Activated T-helper 17 cell treated with anti-CD3 and anti-CD28 coated beads, Interleukin-2, amount 50 U/mL, for 72 hours (primary cell): ENCODE data around the gene NWD2. TPM values are rescaled to one million over a fixed set of nuclear protein-coding genes. Genes with fewer than 3 reads are reported as not detected.

Source experiments
- ATAC-seq: fragments of 150-1000 bp; cut with Tn5 transposase; replicated peaks from 2 replicates; pipeline ENCODE4 v1.10.0; 2021; ENCODE audit warnings: mild to moderate bottlenecking, moderate library complexity
- H3K27ac Mint-ChIP-seq: one replicate; pipeline ENCODE4 v1.8.0; 2022; ENCODE audit warnings: mixed read lengths
- H3K27me3 Mint-ChIP-seq: one replicate; pipeline ENCODE4 v1.8.0; 2022; ENCODE audit warnings: mixed read lengths
- H3K36me3 Mint-ChIP-seq: one replicate; pipeline ENCODE4 v1.8.0; 2022; ENCODE audit warnings: low read depth, mild to moderate bottlenecking, mixed read lengths
- H3K4me1 Mint-ChIP-seq: one replicate; pipeline ENCODE4 v1.8.0; 2022; ENCODE audit warnings: mixed read lengths
- H3K4me3 Mint-ChIP-seq: one replicate; pipeline ENCODE4 v1.8.0; 2022; ENCODE audit warnings: mild to moderate bottlenecking, mixed read lengths
- H3K9me3 Mint-ChIP-seq: one replicate; pipeline ENCODE4 v1.8.0; 2022; ENCODE audit warnings: mixed read lengths
- total RNA-seq, 2 donors: library from RNA; stranded (reverse); gene quantifications; one replicate each; pipeline ENCODE4 v1.2.3, GENCODE V29; 2022

NWD2 gene
- total RNA-seq, 2 donors from 2014 or later, result not detected

GRCh38 chr4:37243722-37244582, 591 bp upstream of the NWD2 start:
- peaks cover 41% of the 10 kb centered on the region for H3K27me3 Mint-ChIP-seq
- no peak for ATAC-seq
- H3K36me3 Mint-ChIP-seq, result no peaks in the 10 kb centered on the region
- H3K9me3 Mint-ChIP-seq, result no peaks in the 10 kb centered on the region
- no peak overlapping the region for H3K4me3 Mint-ChIP-seq
- no peak overlapping the region for H3K27ac Mint-ChIP-seq
- no peaks in the 10 kb centered on the region for H3K4me1 Mint-ChIP-seq

DNA sequence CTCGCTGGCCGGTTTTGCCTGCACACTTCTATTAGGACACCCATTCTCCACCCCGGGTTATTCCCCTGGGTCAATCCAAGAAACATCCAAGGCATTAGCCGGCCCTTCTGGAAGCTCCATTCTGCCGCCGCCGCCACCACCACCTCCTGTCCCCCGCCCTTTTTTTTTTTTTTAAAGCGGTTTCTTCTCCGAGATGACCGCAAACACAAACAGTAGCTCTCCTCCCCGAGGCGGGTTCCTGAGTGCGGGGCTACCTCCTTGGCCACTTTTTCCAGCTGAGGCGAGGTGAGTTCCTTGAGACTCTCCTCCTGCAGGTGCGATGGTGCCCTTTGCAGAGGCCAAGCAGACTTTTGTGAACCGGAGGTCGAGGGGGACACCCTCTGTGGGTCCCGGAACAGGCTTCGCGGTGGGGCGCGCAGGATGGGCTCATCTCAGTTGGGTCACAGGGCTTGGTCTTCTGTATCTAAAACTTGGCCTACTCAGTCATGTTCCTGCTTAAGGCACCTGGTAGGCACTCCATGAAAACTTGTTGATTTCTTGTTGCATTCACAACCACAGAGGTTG, 930 bp downstream of the NWD2 start:
- Mint-ChIP-seq H3K4me3 (no peak overlapping the region), H3K36me3 (no peaks in the 10 kb centered on the region), H3K9me3 (no peaks in the 10 kb centered on the region), H3K4me1 (no peaks in the 10 kb centered on the region), H3K27ac (no peak overlapping the region), H3K27me3 (peaks cover 39% of the 10 kb centered on the region)
- no peak for ATAC-seq

- ATAC-seq, result no peak
- Mint-ChIP-seq H3K4me3 (no peak overlapping the region), H3K9me3 (no peaks in the 10 kb centered on the region), H3K36me3 (no peaks in the 10 kb centered on the region), H3K27me3 (peaks cover 35% of the 10 kb centered on the region), H3K27ac (no peak overlapping the region), H3K4me1 (no peaks in the 10 kb centered on the region)
Observed at GRCh38 chr4:37246891-37247290, 2.3 kb downstream of the NWD2 start.

DNA sequence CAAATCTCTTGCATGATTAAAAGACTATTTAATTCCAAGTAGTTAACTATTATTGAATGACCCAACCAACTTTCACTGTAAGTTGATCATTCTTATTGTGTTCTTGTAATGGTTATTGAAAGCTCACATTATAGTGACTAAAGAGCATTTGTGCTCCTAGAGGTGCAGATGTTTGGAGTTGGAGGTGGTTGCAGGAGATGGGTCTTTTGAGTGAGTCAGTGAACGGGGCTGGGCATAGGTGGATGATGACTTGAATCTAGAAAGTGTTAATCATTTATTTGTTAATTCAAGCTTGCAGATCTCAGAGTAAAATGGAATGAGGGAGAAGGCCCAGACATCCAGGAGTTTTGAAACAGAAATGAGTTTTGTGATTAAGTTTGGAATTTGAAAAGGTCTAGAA, 13.7 kb downstream of the NWD2 start:
- Mint-ChIP-seq H3K4me3 (no peak overlapping the region), H3K9me3 (no peaks in the 10 kb centered on the region), H3K36me3 (no peaks in the 10 kb centered on the region), H3K27me3 (peaks cover 8% of the 10 kb centered on the region), H3K27ac (no peak overlapping the region), H3K4me1 (no peaks in the 10 kb centered on the region)
- no peak for ATAC-seq

- peaks cover 17% of the 10 kb centered on the region for H3K27me3 Mint-ChIP-seq
- H3K9me3 Mint-ChIP-seq, result peaks cover 5% of the 10 kb centered on the region
- no peak for ATAC-seq
- no peaks in the 10 kb centered on the region for H3K36me3 Mint-ChIP-seq
- no peak overlapping the region for H3K27ac Mint-ChIP-seq
- no peak overlapping the region for H3K4me3 Mint-ChIP-seq
- no peaks in the 10 kb centered on the region for H3K4me1 Mint-ChIP-seq
Observed at GRCh38 chr4:37268319-37268718, 23.8 kb downstream of the NWD2 start.

DNA sequence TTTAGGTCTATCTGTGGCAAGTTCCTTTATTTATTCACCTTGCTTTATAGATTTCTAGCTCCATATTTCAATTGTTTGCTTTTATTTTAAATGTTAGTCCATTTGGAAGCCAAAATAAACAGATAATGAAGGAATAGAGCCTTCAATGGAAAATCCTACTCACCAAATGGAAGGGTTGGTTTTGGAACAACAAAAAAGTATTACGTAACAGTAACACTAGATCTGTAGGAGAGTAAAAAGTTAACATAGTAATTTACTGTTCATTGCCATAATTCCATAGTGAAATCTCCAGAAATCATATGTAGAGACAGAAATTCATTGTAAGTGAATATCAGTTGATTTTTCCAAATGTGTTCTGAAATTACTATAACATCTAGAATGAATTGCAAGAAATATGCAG, 34.6 kb downstream of the NWD2 start:
- Mint-ChIP-seq H3K9me3 (peaks cover 5% of the 10 kb centered on the region), H3K4me1 (no peaks in the 10 kb centered on the region), H3K36me3 (no peaks in the 10 kb centered on the region), H3K27ac (no peak overlapping the region), H3K27me3 (no peaks in the 10 kb centered on the region), H3K4me3 (no peak overlapping the region)
- ATAC-seq, result no peak

DNA sequence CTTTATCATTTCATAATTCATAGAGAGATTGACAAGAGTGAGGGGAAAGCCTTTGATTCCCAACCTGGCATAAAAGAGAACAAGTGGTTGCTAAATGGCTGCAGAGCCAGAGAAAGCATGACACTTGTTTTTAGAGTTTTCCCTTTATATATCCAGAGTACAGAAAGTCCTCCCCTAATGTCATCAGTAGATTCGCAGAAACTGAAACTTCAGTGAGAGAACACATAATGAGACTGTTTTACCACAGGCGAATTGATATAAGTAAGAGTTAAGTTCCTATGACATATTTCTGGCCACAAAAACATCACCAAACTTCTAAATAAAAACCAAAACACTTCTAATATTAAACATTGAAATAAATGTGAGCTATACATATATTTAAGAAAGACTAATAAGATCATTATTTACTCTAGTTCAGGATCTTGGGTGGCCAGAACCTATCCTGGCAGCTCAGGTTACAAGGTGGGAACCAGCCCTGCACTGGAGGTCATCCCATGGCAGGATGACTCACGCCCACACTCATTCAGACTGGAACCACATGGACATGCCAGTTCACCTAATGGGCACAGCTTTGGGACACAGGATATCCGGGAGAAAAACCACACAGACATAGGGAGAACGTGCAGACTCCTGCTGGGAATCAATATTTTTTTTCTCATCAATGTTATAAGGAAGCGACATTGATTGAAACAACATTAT, 35.5 kb downstream of the NWD2 start:
- H3K9me3 Mint-ChIP-seq, result peaks cover 5% of the 10 kb centered on the region
- ATAC-seq, result no peak
- H3K4me3 Mint-ChIP-seq, result no peak overlapping the region
- no peaks in the 10 kb centered on the region for H3K4me1 Mint-ChIP-seq
- H3K36me3 Mint-ChIP-seq, result no peaks in the 10 kb centered on the region
- H3K27ac Mint-ChIP-seq, result no peak overlapping the region
- peaks cover 5% of the 10 kb centered on the region for H3K27me3 Mint-ChIP-seq

- no peak overlapping the region for H3K27ac Mint-ChIP-seq
- no peaks in the 10 kb centered on the region for H3K27me3 Mint-ChIP-seq
- no peak overlapping the region for H3K4me3 Mint-ChIP-seq
- no peak for ATAC-seq
- no peaks in the 10 kb centered on the region for H3K36me3 Mint-ChIP-seq
- H3K4me1 Mint-ChIP-seq, result no peaks in the 10 kb centered on the region
- H3K9me3 Mint-ChIP-seq, result no peaks in the 10 kb centered on the region
Observed at GRCh38 chr4:37299468-37299867, 54.9 kb downstream of the NWD2 start.

DNA sequence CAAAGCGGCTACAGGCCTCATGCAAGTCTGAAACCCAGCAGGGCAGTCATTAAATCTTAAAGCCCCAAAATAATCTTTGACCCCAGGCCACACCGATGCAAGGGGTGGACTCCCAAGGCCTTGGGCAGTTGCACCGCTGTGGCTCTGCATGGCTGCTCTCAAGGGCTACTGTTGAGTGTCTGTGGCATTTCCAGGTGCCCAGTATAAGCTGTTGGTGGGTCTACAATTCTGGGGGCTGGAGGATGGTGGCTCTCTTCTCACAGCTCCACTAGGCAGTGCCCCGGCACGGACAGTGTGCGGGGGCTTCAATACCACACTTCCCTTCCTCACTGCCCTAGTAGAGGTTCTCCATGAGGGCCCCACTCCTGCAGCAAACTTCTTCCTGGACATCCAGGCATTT, 60.1 kb downstream of the NWD2 start:
- ATAC-seq, result no peak
- Mint-ChIP-seq H3K27ac (no peak overlapping the region), H3K36me3 (no peaks in the 10 kb centered on the region), H3K9me3 (peaks cover under 1% of the 10 kb centered on the region), H3K27me3 (no peaks in the 10 kb centered on the region), H3K4me1 (no peaks in the 10 kb centered on the region), H3K4me3 (no peak overlapping the region)

DNA sequence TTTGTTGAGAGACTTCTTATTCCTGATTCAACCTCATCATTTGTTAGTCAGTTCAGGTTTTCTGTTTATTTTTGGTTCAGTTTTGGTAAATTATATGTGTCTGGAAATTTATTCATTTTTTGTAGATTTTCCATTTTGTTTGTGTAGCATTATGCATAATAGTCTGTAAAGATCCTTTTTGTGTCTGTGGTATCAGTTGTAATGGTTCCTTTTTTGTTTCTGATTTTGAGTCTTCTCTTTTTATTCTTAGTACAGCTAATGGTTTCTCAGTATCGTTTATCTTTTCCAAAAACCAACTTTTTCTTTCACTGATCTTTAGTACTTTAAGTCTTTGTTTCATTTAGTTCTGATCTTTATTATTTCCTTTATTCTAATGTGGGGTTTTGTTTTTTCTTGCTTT, 61.4 kb downstream of the NWD2 start:
- no peak for ATAC-seq
- H3K4me1 Mint-ChIP-seq, result no peaks in the 10 kb centered on the region

DNA sequence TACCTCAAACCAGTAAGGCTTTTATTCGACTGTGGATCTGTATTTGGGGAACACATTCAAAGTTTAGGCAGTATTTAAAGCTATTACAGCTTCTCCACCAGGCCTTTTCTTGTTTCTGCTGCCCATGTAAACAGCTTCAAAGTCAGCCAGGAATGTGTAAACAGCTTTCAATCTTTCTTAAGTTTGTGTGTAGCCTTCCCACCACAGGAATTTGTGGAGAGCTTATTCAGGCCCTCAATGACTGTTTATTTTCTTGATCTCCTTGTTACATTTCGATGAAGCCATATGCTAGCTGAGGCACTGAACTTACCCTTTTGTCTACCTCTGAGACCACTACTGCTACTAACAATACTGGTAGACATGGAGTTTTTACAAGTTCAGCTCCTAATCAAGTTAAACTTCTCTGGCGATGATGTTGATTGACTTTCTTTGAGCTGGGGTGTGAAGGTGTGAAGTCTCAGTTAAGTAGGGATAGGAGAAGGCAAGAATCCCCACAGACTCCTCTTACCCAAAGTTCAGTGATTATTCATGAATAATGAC, 72.6 kb downstream of the NWD2 start:
- no peak for ATAC-seq
- Mint-ChIP-seq H3K4me1 (no peaks in the 10 kb centered on the region), H3K27ac (no peak overlapping the region), H3K4me3 (no peak overlapping the region), H3K27me3 (peaks cover 10% of the 10 kb centered on the region), H3K9me3 (peaks cover 8% of the 10 kb centered on the region), H3K36me3 (no peaks in the 10 kb centered on the region)

More for the DNA sequence above, 61.4 kb downstream of the NWD2 start:
- Mint-ChIP-seq H3K4me3 (no peak overlapping the region), H3K27me3 (no peaks in the 10 kb centered on the region), H3K36me3 (no peaks in the 10 kb centered on the region), H3K9me3 (peaks cover 4% of the 10 kb centered on the region), H3K27ac (no peak overlapping the region)

- Mint-ChIP-seq H3K27me3 (peaks cover 16% of the 10 kb centered on the region), H3K27ac (no peak overlapping the region), H3K4me3 (no peak overlapping the region), H3K36me3 (no peaks in the 10 kb centered on the region), H3K4me1 (no peaks in the 10 kb centered on the region), H3K9me3 (peaks cover 5% of the 10 kb centered on the region)
- ATAC-seq, result no peak
Observed at GRCh38 chr4:37320513-37321235, 76.1 kb downstream of the NWD2 start.

- Mint-ChIP-seq H3K4me1 (no peaks in the 10 kb centered on the region), H3K4me3 (no peak overlapping the region), H3K36me3 (no peaks in the 10 kb centered on the region), H3K27me3 (peaks cover 16% of the 10 kb centered on the region), H3K9me3 (peaks cover 5% of the 10 kb centered on the region), H3K27ac (no peak overlapping the region)
- ATAC-seq, result no peak
Observed at GRCh38 chr4:37322122-37322521, 77.6 kb downstream of the NWD2 start.

DNA sequence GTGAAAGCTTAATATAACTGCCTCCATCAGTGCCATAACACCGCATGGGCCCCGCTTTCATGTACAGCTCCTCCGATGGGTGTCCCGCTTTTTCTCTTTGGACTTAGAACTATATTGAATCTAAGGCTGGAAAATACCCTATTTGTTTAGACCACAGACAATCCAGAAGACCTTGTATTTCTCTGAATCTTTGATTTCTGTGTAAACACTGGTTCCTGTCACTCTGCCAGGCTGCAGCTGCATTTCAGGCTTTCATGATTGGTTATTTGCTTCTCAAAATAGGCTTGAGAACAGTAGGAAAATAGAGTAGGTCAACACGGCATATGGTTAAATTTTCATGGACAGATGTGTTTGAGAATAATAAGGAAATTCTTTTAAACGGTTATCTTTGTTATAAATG, 80.0 kb downstream of the NWD2 start:
- no peak for ATAC-seq
- Mint-ChIP-seq H3K4me1 (no peaks in the 10 kb centered on the region), H3K36me3 (no peaks in the 10 kb centered on the region), H3K4me3 (no peak overlapping the region), H3K27ac (no peak overlapping the region), H3K27me3 (peaks cover 16% of the 10 kb centered on the region), H3K9me3 (no peaks in the 10 kb centered on the region)
